ENCODE measurements around the gene KCNQ1OT1.

Gene KCNQ1OT1

DNA sequence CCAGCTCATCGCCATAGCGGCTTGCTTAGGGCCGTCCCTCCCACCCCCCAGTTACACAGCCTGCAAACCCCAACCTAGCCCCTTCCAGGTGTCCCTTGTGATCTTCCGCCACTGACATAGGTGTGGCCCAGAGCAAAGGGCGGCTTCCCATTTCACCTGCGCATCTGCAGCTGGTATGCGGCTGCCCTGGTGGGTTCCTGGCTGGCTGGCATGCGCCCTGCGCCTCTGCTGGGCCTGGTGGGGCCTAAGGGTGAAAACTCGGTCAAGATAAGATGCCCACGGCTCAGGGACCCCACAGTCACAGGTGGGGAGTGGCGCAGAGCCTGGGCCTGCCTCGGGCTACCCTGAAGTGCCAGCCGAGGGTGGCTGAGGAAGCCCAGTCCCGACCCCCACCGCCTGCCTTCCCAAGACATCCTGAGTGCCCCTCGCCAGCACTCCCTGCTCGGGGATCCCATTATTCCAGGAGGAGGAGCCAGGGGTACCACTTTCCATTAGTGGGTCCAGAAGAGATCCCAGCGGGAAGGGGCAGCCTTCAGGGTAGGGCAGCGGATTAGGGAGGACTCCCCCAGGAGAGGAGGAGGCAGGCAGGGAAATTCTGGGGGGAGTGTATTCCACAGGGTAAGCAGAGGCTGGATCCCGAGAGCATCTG, 36.9 kb upstream of the KCNQ1OT1 start:
- TF ChIP-seq, protein P1, sequence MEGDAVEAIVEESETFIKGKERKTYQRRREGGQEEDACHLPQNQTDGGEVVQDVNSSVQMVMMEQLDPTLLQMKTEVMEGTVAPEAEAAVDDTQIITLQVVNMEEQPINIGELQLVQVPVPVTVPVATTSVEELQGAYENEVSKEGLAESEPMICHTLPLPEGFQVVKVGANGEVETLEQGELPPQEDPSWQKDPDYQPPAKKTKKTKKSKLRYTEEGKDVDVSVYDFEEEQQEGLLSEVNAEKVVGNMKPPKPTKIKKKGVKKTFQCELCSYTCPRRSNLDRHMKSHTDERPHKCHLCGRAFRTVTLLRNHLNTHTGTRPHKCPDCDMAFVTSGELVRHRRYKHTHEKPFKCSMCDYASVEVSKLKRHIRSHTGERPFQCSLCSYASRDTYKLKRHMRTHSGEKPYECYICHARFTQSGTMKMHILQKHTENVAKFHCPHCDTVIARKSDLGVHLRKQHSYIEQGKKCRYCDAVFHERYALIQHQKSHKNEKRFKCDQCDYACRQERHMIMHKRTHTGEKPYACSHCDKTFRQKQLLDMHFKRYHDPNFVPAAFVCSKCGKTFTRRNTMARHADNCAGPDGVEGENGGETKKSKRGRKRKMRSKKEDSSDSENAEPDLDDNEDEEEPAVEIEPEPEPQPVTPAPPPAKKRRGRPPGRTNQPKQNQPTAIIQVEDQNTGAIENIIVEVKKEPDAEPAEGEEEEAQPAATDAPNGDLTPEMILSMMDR (IDR thresholded peaks at IDR 0.05; ENCODE audit: extremely low read depth, insufficient read depth, missing control alignments): no peak
- DNase-seq (ENCODE audit: low spot score): no peak
- in situ Hi-C loops (cut with MboI; ENCODE audit: low pct_unique_long_range_greater_than_20kb, low sequenced_read_pairs, unreplicated experiment): no loop called here

DNA sequence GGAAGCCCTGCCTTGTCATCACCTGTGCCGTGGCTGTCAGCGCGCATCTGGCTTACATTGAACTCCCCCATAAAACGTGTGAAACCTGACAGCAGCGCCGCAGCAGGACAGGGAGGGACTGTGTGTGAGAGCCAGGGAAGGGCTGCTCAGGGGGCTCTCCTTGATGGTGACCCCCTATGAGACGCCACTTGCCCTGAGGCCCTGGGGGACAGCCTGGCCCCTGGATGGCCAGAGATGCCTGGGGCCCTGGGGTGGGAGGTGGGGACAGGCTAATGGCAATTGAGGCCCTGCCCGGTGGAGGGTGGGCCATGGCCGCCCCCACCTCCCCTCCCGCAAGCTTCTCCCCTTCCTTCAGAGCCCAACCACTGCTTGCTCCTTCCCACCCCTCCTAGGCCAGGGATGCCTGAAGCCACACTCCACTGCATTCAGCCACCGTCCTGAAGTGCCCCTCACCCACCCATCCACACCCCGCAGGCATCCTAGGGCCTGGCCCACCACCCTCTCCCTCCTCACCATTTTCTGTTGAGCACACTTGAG, 35.3 kb upstream of the KCNQ1OT1 start:
- DNase-seq (ENCODE audit: low spot score): no peak
- in situ Hi-C loops (cut with MboI; ENCODE audit: low pct_unique_long_range_greater_than_20kb, low sequenced_read_pairs, unreplicated experiment): no loop called here
- TF ChIP-seq, protein P1 (IDR thresholded peaks at IDR 0.05; ENCODE audit: extremely low read depth, insufficient read depth, missing control alignments): no peak

- DNase-seq (ENCODE audit: low spot score): no peak
- TF ChIP-seq, protein P1 (IDR thresholded peaks at IDR 0.05; ENCODE audit: extremely low read depth, insufficient read depth, missing control alignments): no peak
- in situ Hi-C loops (cut with MboI; ENCODE audit: low pct_unique_long_range_greater_than_20kb, low sequenced_read_pairs, unreplicated experiment): no loop called here
These were observed 34.6 kb upstream of the KCNQ1OT1 start for GRCh38 chr11:2734181-2735052.

GRCh38 chr11:2732940-2733628, 33.3 kb upstream of the KCNQ1OT1 start:
- in situ Hi-C loops (cut with MboI; ENCODE audit: low pct_unique_long_range_greater_than_20kb, low sequenced_read_pairs, unreplicated experiment): no loop called here
- TF ChIP-seq, protein P1 (IDR thresholded peaks at IDR 0.05; ENCODE audit: extremely low read depth, insufficient read depth, missing control alignments): no peak
- no peak for DNase-seq (ENCODE audit: low spot score)

GRCh38 chr11:2732261-2732939, 32.6 kb upstream of the KCNQ1OT1 start:
- TF ChIP-seq, protein P1 (IDR thresholded peaks at IDR 0.05; ENCODE audit: extremely low read depth, insufficient read depth, missing control alignments): no peak
- in situ Hi-C loops (cut with MboI; ENCODE audit: low pct_unique_long_range_greater_than_20kb, low sequenced_read_pairs, unreplicated experiment): no loop called here
- DNase-seq (ENCODE audit: low spot score): no peak

Measured in GM13977 (cell line).